ENCODE measurements around the gene PKNOX2. TPM values are rescaled to one million over a fixed set of nuclear protein-coding genes. Genes with fewer than 3 reads are reported as not detected.

PKNOX2 gene
- total RNA-seq, 4 donors from 2014 or later = 1.5 to 8.2 (median 3.6) TPM

GRCh38 chr11:125376117-125376516 lies 211.6 kb downstream of the PKNOX2 start:
- no peak for TF ChIP-seq POLR2AphosphoS5 (IDR thresholded peaks at IDR 0.05)
- no peak for TF ChIP-seq EP300 (IDR thresholded peaks at IDR 0.05)
- no peak for TF ChIP-seq POLR2A (IDR thresholded peaks at IDR 0.05)
- TF ChIP-seq CTCF (IDR thresholded peaks at IDR 0.05) = no peak
- H3K9me3 ChIP-seq = no peaks in the 10 kb centered on the region
- 41% methylated on average over 9 of the region's 9 CpGs for WGBS
- no peak overlapping the region for H3K4me3 ChIP-seq
- DNase-seq (ENCODE audit: low spot score in 2 of 2) = no peak
- peaks cover 5% of the 10 kb centered on the region for H3K27me3 ChIP-seq
- no peaks in the 10 kb centered on the region for H3K36me3 ChIP-seq
- H3K27ac ChIP-seq = no peak overlapping the region
- peaks cover 4% of the 10 kb centered on the region for H3K4me1 ChIP-seq

- 20% methylated on average over 5 of the region's 5 CpGs for WGBS
- Histone ChIP-seq H3K36me3 (no peaks in the 10 kb centered on the region), H3K27me3 (peaks cover 7% of the 10 kb centered on the region), H3K4me1 (peaks cover 6% of the 10 kb centered on the region), H3K4me3 (no peak overlapping the region), H3K27ac (no peak overlapping the region), H3K9me3 (no peaks in the 10 kb centered on the region)
- DNase-seq (ENCODE audit: low spot score in 2 of 2) = no peak
- TF ChIP-seq POLR2A (IDR thresholded peaks at IDR 0.05) (no peak), POLR2AphosphoS5 (IDR thresholded peaks at IDR 0.05) (no peak), CTCF (IDR thresholded peaks at IDR 0.05) (no peak), EP300 (IDR thresholded peaks at IDR 0.05) (no peak)
Observed at GRCh38 chr11:125376856-125377255, 212.3 kb downstream of the PKNOX2 start.

GRCh38 chr11:125378083-125378482 lies 213.5 kb downstream of the PKNOX2 start:
- H3K4me3 ChIP-seq = no peak overlapping the region
- no peak for TF ChIP-seq CTCF (IDR thresholded peaks at IDR 0.05)
- TF ChIP-seq EP300 (IDR thresholded peaks at IDR 0.05) = no peak
- no peak for TF ChIP-seq POLR2A (IDR thresholded peaks at IDR 0.05)
- no peak for TF ChIP-seq POLR2AphosphoS5 (IDR thresholded peaks at IDR 0.05)
- no peak for DNase-seq (ENCODE audit: low spot score in 2 of 2)

GRCh38 chr11:125378571-125378970 lies 214.0 kb downstream of the PKNOX2 start:
- WGBS = 92% methylated on average over 6 of the region's 6 CpGs
- no peak overlapping the region for H3K27ac ChIP-seq
- H3K4me3 ChIP-seq = no peak overlapping the region
- peaks cover 11% of the 10 kb centered on the region for H3K27me3 ChIP-seq
- peaks cover 10% of the 10 kb centered on the region for H3K4me1 ChIP-seq
- TF ChIP-seq POLR2AphosphoS5 (IDR thresholded peaks at IDR 0.05) (no peak), EP300 (IDR thresholded peaks at IDR 0.05) (no peak), POLR2A (IDR thresholded peaks at IDR 0.05) (no peak), CTCF (IDR thresholded peaks at IDR 0.05) (no peak)
- no peaks in the 10 kb centered on the region for H3K36me3 ChIP-seq
- no peaks in the 10 kb centered on the region for H3K9me3 ChIP-seq
- no peak for DNase-seq (ENCODE audit: low spot score in 2 of 2)

More at GRCh38 chr11:125378083-125378482, 213.5 kb downstream of the PKNOX2 start:
- H3K9me3 ChIP-seq = no peaks in the 10 kb centered on the region
- 91% methylated on average over 7 of the region's 7 CpGs for WGBS
- H3K36me3 ChIP-seq = no peaks in the 10 kb centered on the region
- no peak overlapping the region for H3K27ac ChIP-seq
- peaks cover 10% of the 10 kb centered on the region for H3K4me1 ChIP-seq
- peaks cover 11% of the 10 kb centered on the region for H3K27me3 ChIP-seq

GRCh38 chr11:125379565-125379964 lies 215.0 kb downstream of the PKNOX2 start:
- no peak for DNase-seq (ENCODE audit: low spot score in 2 of 2)
- TF ChIP-seq POLR2AphosphoS5 (IDR thresholded peaks at IDR 0.05) = no peak
- H3K4me3 ChIP-seq = no peak overlapping the region
- no peaks in the 10 kb centered on the region for H3K36me3 ChIP-seq
- WGBS = 83% methylated on average over 5 of the region's 5 CpGs
- no peak overlapping the region for H3K27ac ChIP-seq
- peaks cover 10% of the 10 kb centered on the region for H3K4me1 ChIP-seq
- H3K27me3 ChIP-seq = peaks cover 11% of the 10 kb centered on the region
- no peaks in the 10 kb centered on the region for H3K9me3 ChIP-seq

GRCh38 chr11:125379981-125380380 lies 215.4 kb downstream of the PKNOX2 start:
- WGBS = 80% methylated on average over 14 of the region's 14 CpGs
- H3K9me3 ChIP-seq = no peaks in the 10 kb centered on the region
- TF ChIP-seq POLR2AphosphoS5 (IDR thresholded peaks at IDR 0.05) (no peak), CTCF (IDR thresholded peaks at IDR 0.05) (no peak), EP300 (IDR thresholded peaks at IDR 0.05) (no peak), POLR2A (IDR thresholded peaks at IDR 0.05) (no peak)
- H3K36me3 ChIP-seq = no peaks in the 10 kb centered on the region
- peaks cover 11% of the 10 kb centered on the region for H3K27me3 ChIP-seq
- H3K27ac ChIP-seq = no peak overlapping the region
- H3K4me3 ChIP-seq = no peak overlapping the region
- peaks cover 10% of the 10 kb centered on the region for H3K4me1 ChIP-seq
- no peak for DNase-seq (ENCODE audit: low spot score in 2 of 2)

All from suprapubic skin (tissue), 4 donors.